ENCODE measurements around the gene DSCAML1. TPM values are rescaled to one million over a fixed set of nuclear protein-coding genes. Genes with fewer than 3 reads are reported as not detected.
A peak's percentile ranks its signal among the peaks of the same experiment; 100 is the strongest.

The DSCAML1 gene
- total RNA-seq, 1 experiment from 2014 or later: 0.15 TPM

DNA sequence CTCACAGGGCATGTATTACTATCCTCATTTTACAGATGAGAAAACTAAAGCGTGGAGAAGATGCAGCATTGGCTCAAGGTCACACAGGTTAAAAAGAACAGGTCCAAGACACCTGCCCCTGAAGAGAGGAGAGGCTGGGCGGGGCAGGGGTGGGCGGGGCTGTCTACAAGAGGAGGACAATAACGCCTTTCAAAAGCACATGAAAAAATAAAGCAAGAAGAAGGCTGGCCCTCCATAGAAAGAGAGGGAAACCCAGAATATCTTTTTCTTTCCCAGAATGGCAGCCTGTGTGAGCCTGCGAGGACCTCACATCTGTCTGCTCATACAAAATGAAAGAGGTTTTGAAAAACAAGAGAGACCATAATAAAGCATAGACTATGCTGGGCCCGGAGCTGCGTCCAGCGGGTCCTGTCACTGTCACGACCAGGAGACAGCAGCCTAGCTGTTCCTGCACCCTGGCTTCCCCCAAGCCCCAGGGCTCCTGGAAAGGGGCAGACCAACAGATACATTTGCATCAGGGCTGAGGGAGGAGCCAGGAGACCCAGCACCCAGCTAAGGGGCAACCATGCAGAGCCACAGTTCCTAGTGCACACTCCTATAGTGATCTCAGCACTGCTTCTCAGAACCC lies 61.6 kb downstream of the DSCAML1 start:
- Histone ChIP-seq H2AK5ac (ENCODE audit: insufficient read length, low read length) (no peak overlapping the region), H2BK12ac (ENCODE audit: insufficient read length, low read depth, low read length) (no peak overlapping the region), H3K4me2 (ENCODE audit: insufficient read depth, insufficient read length, low read length) (no peak overlapping the region), H3K4ac (ENCODE audit: low read depth, low read length) (no peak overlapping the region), H2AFZ (ENCODE audit: low read length) (no peak overlapping the region), H2BK15ac (ENCODE audit: low read depth, low read length) (no peak overlapping the region), H3K27ac (ENCODE audit: insufficient read length, low read depth, low read length) (no peak overlapping the region), H3K14ac (ENCODE audit: insufficient read depth, low read length) (no peak overlapping the region), H4K91ac (ENCODE audit: insufficient read length, low read depth, low read length) (no peak overlapping the region), H3K23ac (ENCODE audit: insufficient read length, low read depth, low read length) (no peak overlapping the region), H3K4me1 (ENCODE audit: insufficient read depth, low read length) (peaks cover 3% of the 10 kb centered on the region; the same call in 1 of the 2 replicates), H3K79me1 (ENCODE audit: insufficient read depth, low read depth, low read length, poor library complexity, severe bottlenecking) (no peaks in the 10 kb centered on the region), H2BK20ac (ENCODE audit: low read depth, low read length, poor library complexity, severe bottlenecking) (no peak overlapping the region), H3K56ac (ENCODE audit: insufficient read length, low read depth, low read length) (no peak overlapping the region), H2BK120ac (ENCODE audit: low read depth, low read length, poor library complexity, severe bottlenecking) (no peak overlapping the region), H3T11ph (ENCODE audit: low read length) (no peak overlapping the region), H4K8ac (replicated peaks; ENCODE audit: insufficient read length, low read depth, low read length) (no peak overlapping the region), H3K23me2 (ENCODE audit: insufficient read length, low read depth, low read length, poor library complexity, severe bottlenecking) (no peaks in the 10 kb centered on the region), H3K18ac (ENCODE audit: insufficient read length, low read depth, low read length) (no peak overlapping the region), H4K20me1 (ENCODE audit: control insufficient read depth, insufficient read depth, insufficient read length) (no peaks in the 10 kb centered on the region), H3K79me2 (ENCODE audit: insufficient read depth, low read length) (no peaks in the 10 kb centered on the region), H3K27me3 (ENCODE audit: insufficient read depth, low read length) (no peaks in the 10 kb centered on the region), H3K9me3 (ENCODE audit: control insufficient read depth, low read depth, low read length) (no peaks in the 10 kb centered on the region), H2BK5ac (ENCODE audit: insufficient read length, low read length) (no peak overlapping the region), H3K9ac (ENCODE audit: extremely low read depth, insufficient read length, low read length) (no peak overlapping the region), H4K5ac (ENCODE audit: insufficient read length, low read depth, low read length) (no peak overlapping the region)
- Mint-ChIP-seq H3K36me3 (ENCODE audit: insufficient read depth in 1 of 3, low read depth in 3 of 3) (no peaks in the 10 kb centered on the region), H3K9me3 (no peaks in the 10 kb centered on the region), H3K27me3 (ENCODE audit: low read depth) (peaks cover 16% of the 10 kb centered on the region), H3K4me3 (no peak overlapping the region), H3K4me1 (peaks cover 29 to 42% of the 10 kb centered on the region in 2 experiments), H3K27ac (peak overlapping the region in 1 of 3 experiments; percentile 14; a peak in 1 of 7 replicates)
- whole genome bisulfite sequencing (ENCODE audit: extremely low coverage, insufficient read length, low lambda C conversion rate): no CpG with 5 or more reads among the region's 9 CpGs
- TF ChIP-seq, protein P1, sequence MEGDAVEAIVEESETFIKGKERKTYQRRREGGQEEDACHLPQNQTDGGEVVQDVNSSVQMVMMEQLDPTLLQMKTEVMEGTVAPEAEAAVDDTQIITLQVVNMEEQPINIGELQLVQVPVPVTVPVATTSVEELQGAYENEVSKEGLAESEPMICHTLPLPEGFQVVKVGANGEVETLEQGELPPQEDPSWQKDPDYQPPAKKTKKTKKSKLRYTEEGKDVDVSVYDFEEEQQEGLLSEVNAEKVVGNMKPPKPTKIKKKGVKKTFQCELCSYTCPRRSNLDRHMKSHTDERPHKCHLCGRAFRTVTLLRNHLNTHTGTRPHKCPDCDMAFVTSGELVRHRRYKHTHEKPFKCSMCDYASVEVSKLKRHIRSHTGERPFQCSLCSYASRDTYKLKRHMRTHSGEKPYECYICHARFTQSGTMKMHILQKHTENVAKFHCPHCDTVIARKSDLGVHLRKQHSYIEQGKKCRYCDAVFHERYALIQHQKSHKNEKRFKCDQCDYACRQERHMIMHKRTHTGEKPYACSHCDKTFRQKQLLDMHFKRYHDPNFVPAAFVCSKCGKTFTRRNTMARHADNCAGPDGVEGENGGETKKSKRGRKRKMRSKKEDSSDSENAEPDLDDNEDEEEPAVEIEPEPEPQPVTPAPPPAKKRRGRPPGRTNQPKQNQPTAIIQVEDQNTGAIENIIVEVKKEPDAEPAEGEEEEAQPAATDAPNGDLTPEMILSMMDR (conservative IDR thresholded peaks at IDR 0.05): no peak
- no peak for DNase-seq

Measured in H9 (cell line).